ENCODE data around the gene BACH1. TPM values are rescaled to one million over a fixed set of nuclear protein-coding genes. Genes with fewer than 3 reads are reported as not detected.

BACH1 gene
- total RNA-seq, 1 donor, result 189 TPM

DNA sequence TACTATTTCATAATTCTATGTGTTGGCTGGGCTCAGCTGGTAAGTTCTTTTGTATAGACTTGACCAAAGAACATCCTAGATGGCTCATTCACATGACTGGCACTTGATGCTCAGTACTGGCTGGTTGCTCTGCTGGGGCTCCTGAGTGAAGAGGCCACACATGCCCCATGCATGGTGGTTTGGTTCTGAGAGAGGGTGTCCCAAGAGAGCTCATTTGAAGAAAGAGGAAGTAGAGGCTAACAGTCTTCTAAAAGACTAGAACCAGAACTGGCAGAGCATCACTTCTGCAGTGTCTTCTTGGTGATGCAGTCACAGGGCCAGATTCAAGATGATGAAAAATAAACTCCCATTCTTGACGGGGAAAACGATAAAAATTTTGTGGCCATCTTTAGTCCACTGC is 5.2 kb upstream of the BACH1 start:
- TF ChIP-seq, protein P1, sequence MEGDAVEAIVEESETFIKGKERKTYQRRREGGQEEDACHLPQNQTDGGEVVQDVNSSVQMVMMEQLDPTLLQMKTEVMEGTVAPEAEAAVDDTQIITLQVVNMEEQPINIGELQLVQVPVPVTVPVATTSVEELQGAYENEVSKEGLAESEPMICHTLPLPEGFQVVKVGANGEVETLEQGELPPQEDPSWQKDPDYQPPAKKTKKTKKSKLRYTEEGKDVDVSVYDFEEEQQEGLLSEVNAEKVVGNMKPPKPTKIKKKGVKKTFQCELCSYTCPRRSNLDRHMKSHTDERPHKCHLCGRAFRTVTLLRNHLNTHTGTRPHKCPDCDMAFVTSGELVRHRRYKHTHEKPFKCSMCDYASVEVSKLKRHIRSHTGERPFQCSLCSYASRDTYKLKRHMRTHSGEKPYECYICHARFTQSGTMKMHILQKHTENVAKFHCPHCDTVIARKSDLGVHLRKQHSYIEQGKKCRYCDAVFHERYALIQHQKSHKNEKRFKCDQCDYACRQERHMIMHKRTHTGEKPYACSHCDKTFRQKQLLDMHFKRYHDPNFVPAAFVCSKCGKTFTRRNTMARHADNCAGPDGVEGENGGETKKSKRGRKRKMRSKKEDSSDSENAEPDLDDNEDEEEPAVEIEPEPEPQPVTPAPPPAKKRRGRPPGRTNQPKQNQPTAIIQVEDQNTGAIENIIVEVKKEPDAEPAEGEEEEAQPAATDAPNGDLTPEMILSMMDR (IDR thresholded peaks at IDR 0.05; ENCODE audit: extremely low read depth, low read depth, low read length), result no peak
- H3K4me3 ChIP-seq (ENCODE audit: insufficient read depth, low read length), result no peak overlapping the region
- H3K9me3 ChIP-seq (ENCODE audit: low read depth, low read length), result no peaks in the 10 kb centered on the region
- no peaks in the 10 kb centered on the region for H3K36me3 ChIP-seq (ENCODE audit: insufficient read depth, low read length)
- no peak for DNase-seq (ENCODE audit: insufficient read length, low spot score, missing footprints)
- no peaks in the 10 kb centered on the region for H4K20me1 ChIP-seq (ENCODE audit: insufficient read depth, low read length)
- H3K4me1 ChIP-seq (ENCODE audit: insufficient read depth, low read length), result peaks cover 8% of the 10 kb centered on the region
- H3K79me2 ChIP-seq (ENCODE audit: insufficient read depth, low read length), result peaks cover 17% of the 10 kb centered on the region
- H3K4me2 ChIP-seq (ENCODE audit: insufficient read depth, low read length), result no peak overlapping the region
- no peak overlapping the region for H3K27ac ChIP-seq (ENCODE audit: low read depth, low read length)
- no peaks in the 10 kb centered on the region for H3K27me3 ChIP-seq (ENCODE audit: insufficient read depth, low read length)
- no peak overlapping the region for H2AFZ ChIP-seq (ENCODE audit: low read length)

DNA sequence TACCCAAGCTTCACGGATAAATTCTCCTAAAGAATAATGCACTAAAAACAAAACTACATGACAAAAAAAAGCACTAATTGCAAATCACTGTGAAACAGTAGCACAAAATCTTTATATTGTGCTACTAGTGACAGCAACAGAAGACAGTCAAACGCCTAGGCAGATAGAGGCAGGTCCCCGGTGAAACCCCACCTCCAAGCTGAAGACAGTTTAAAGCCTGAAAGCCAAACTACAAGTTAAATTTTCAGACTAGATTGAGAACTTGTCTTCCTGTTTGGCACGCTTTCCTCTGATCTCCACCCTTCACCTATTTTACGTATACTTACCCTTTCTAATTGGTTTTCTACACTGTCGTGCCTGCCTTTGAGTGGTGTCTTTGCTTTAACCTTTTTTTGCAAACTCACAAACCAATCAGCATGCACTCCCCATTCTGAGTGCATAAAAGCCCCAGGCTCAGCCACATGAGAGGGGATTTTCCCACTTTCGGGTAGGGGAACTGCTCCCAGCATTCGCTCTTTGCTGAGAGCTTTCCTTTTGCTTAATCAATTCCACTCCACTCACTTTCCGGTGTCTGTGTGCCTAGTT is 3.6 kb upstream of the BACH1 start:
- Histone ChIP-seq H3K27me3 (ENCODE audit: insufficient read depth, low read length) (no peaks in the 10 kb centered on the region), H3K4me3 (ENCODE audit: insufficient read depth, low read length) (no peak overlapping the region), H4K20me1 (ENCODE audit: insufficient read depth, low read length) (peaks cover 8% of the 10 kb centered on the region), H3K27ac (ENCODE audit: low read depth, low read length) (no peak overlapping the region), H3K4me1 (ENCODE audit: insufficient read depth, low read length) (peaks cover 8% of the 10 kb centered on the region), H3K9me3 (ENCODE audit: low read depth, low read length) (no peaks in the 10 kb centered on the region), H2AFZ (ENCODE audit: low read length) (no peak overlapping the region), H3K36me3 (ENCODE audit: insufficient read depth, low read length) (no peaks in the 10 kb centered on the region), H3K4me2 (ENCODE audit: insufficient read depth, low read length) (no peak overlapping the region), H3K79me2 (ENCODE audit: insufficient read depth, low read length) (peaks cover 27% of the 10 kb centered on the region)
- no peak for DNase-seq (ENCODE audit: insufficient read length, low spot score, missing footprints)
- TF ChIP-seq, protein P1 (IDR thresholded peaks at IDR 0.05; ENCODE audit: extremely low read depth, low read depth, low read length), result no peak

GRCh38 chr21:29296446-29296845 is 2.3 kb upstream of the BACH1 start:
- H3K79me2 ChIP-seq (ENCODE audit: insufficient read depth, low read length), result peaks cover 40% of the 10 kb centered on the region
- H3K36me3 ChIP-seq (ENCODE audit: insufficient read depth, low read length), result no peaks in the 10 kb centered on the region
- H3K27me3 ChIP-seq (ENCODE audit: insufficient read depth, low read length), result no peaks in the 10 kb centered on the region
- H3K4me2 ChIP-seq (ENCODE audit: insufficient read depth, low read length), result no peak overlapping the region
- TF ChIP-seq, protein P1 (IDR thresholded peaks at IDR 0.05; ENCODE audit: extremely low read depth, low read depth, low read length), result no peak
- H3K27ac ChIP-seq (ENCODE audit: low read depth, low read length), result no peak overlapping the region
- no peak overlapping the region for H3K4me3 ChIP-seq (ENCODE audit: insufficient read depth, low read length)
- no peak overlapping the region for H2AFZ ChIP-seq (ENCODE audit: low read length)
- H4K20me1 ChIP-seq (ENCODE audit: insufficient read depth, low read length), result peaks cover 16% of the 10 kb centered on the region
- H3K9me3 ChIP-seq (ENCODE audit: low read depth, low read length), result no peaks in the 10 kb centered on the region
- peaks cover 16% of the 10 kb centered on the region for H3K4me1 ChIP-seq (ENCODE audit: insufficient read depth, low read length)
- peak; percentile 34 for DNase-seq (ENCODE audit: insufficient read length, low spot score, missing footprints)

DNA sequence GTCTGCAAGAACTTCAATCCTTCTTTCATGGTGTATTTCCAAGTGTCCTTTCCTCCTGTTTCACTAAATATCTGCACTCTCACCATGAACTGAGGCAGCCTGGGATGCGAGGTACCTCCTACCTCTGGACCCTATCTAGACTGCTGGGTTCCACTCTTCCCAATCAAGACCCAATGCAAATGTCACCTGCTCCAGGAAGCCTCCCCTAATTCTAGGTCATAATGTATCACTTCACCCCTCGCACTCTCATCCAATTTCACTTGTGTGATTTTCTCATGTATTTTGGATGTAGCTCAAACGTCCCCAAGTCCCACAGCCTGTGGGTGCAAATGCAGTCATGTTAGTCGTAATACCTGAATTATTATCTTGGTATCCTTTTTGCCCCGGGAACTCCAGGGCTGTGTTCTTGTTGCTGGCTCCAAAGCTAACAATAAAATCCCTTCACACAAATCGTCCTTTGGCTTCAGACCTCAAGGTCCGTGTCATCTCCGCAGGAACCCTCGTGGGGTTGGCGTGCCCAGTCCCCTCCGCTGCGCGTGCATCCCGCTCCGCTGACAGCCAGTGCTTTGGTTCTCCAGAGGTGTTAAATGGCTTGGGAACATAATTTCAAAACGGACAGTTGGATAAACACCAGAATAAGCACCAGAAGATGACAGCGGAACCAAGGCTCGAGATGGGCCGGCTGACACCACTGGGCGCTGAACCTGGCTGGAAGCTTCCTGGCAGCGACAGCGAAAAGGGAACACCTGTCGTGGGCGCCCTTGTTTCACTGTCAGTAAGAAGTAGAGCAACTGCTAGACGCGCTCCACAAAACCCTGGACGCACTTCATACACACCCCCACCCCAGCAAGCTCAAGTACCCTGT is 1.0 kb upstream of the BACH1 start:
- Histone ChIP-seq H3K4me1 (ENCODE audit: insufficient read depth, low read length) (peaks cover 29% of the 10 kb centered on the region), H3K4me2 (ENCODE audit: insufficient read depth, low read length) (peak overlapping the region; percentile 77), H3K27ac (ENCODE audit: low read depth, low read length) (peak overlapping the region; percentile 26)

More for the DNA sequence above, 1.0 kb upstream of the BACH1 start:
- peak overlapping the region; percentile 95 for H3K4me3 ChIP-seq (ENCODE audit: insufficient read depth, low read length)
- no peaks in the 10 kb centered on the region for H3K9me3 ChIP-seq (ENCODE audit: low read depth, low read length)
- DNase-seq (ENCODE audit: insufficient read length, low spot score, missing footprints), result no peak
- no peaks in the 10 kb centered on the region for H3K27me3 ChIP-seq (ENCODE audit: insufficient read depth, low read length)
- no peaks in the 10 kb centered on the region for H3K36me3 ChIP-seq (ENCODE audit: insufficient read depth, low read length)
- peaks cover 53% of the 10 kb centered on the region for H3K79me2 ChIP-seq (ENCODE audit: insufficient read depth, low read length)
- H2AFZ ChIP-seq (ENCODE audit: low read length), result peak overlapping the region; percentile 69
- peaks cover 29% of the 10 kb centered on the region for H4K20me1 ChIP-seq (ENCODE audit: insufficient read depth, low read length)
- TF ChIP-seq, protein P1 (IDR thresholded peaks at IDR 0.05; ENCODE audit: extremely low read depth, low read depth, low read length), result no peak
